ENCODE data around the gene MTMR10. TPM values are rescaled to one million over a fixed set of nuclear protein-coding genes. Genes with fewer than 3 reads are reported as not detected.

The MTMR10 gene
- total RNA-seq, 2 experiments from 2014 or later: 41.2 to 42.0 TPM

DNA sequence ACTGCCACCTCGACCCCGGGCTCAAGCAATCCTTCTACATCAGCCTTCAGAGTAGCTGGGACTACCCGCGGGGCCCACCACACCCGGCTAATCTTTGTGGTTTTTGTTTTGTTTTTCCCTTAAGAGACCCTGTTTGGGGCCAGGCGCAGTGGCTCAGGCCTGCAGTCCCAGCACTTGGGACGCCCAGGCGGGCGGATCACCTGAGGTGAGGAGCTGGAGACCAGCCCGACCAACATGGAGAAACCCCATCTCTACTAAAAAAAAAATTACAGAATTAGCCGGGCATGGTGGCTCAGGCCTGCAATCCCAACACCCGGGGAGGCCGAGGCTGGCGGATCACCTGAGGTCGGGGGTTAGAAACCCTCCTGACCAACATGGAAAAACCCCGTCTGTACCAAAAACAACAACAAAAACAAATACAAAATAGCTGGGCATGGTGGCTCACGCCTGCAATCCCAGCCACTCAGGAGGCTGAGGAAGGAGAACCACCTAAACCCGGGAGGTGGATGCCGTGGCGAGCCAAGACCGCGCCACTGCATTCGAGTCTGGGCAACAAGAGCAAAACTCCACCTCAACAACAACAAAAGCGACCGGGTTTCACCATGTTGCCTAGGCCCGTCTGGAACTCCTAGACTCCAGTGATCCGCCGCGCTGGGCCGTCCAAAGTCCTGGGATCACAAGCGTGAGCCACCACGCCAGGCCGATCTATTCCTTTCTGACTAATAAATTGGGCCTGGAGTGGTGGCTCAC lies 95.8 kb downstream of the MTMR10 start:
- Histone ChIP-seq H3K9me3 (ENCODE audit: control insufficient read depth in 1 of 2, insufficient read depth in 1 of 2, low read length in 2 of 2) (no peaks in the 10 kb centered on the region), H3K36me3 (ENCODE audit: insufficient read depth, low read length) (no peaks in the 10 kb centered on the region), H3K27ac (ENCODE audit: low read depth in 1 of 2, low read length in 2 of 2) (no peak overlapping the region), H3K27me3 (ENCODE audit: control insufficient read depth in 1 of 2, insufficient read depth in 2 of 2, low read length in 2 of 2) (no peaks in the 10 kb centered on the region), H3K4me1 (ENCODE audit: insufficient read depth, low read length) (no peaks in the 10 kb centered on the region), H3K4me3 (ENCODE audit: low read length) (no peak overlapping the region)
- Mint-ChIP-seq H3K27ac (no peak overlapping the region), H3K27me3 (peaks cover 5% of the 10 kb centered on the region), H3K4me1 (ENCODE audit: low read depth) (no peaks in the 10 kb centered on the region), H3K9me3 (no peaks in the 10 kb centered on the region), H3K4me3 (no peak overlapping the region), H3K36me3 (ENCODE audit: low read depth) (no peaks in the 10 kb centered on the region)
- CTCF ChIA-PET: interaction anchor here (0.8 kb wide), 1 partner anchor 8 kb away, joined by 3 read pairs; the partner anchor contains the start of gene FAN1
- POLR2A ChIA-PET: interaction anchor here (1.4 to 1.5 kb wide), 2 partner anchors 96 to 234 kb away, joined by 3 to 5 read pairs; partner anchors contain the start of gene MTMR10
- no peak for DNase-seq
- no peak for ATAC-seq (ENCODE audit: poor library complexity)
- intact Hi-C loops (cut with DNase I, micrococcal nuclease): loop anchor here in 1 of 2 experiments (2.0 kb wide), 1 partner anchor 595 kb away; no protein-coding TSS in a partner anchor
- TF ChIP-seq CTCF (IDR thresholded peaks at IDR 0.05): no peak

GRCh38 chr15:30889196-30889595 lies 102.2 kb downstream of the MTMR10 start:
- ATAC-seq (ENCODE audit: poor library complexity) (no peak), DNase-seq (no peak)
- POLR2A ChIA-PET: no interaction called here
- Mint-ChIP-seq H3K9me3 (no peaks in the 10 kb centered on the region), H3K36me3 (ENCODE audit: low read depth) (no peaks in the 10 kb centered on the region), H3K27me3 (peaks cover under 1% of the 10 kb centered on the region), H3K27ac (no peak overlapping the region), H3K4me1 (ENCODE audit: low read depth) (no peaks in the 10 kb centered on the region), H3K4me3 (no peak overlapping the region)
- intact Hi-C loops (cut with DNase I, micrococcal nuclease): no loop called here
- TF ChIP-seq CTCF (IDR thresholded peaks at IDR 0.05): no peak
- Histone ChIP-seq H3K36me3 (ENCODE audit: insufficient read depth, low read length) (no peaks in the 10 kb centered on the region), H3K4me1 (ENCODE audit: insufficient read depth, low read length) (no peaks in the 10 kb centered on the region), H3K27ac (ENCODE audit: low read depth in 1 of 2, low read length in 2 of 2) (no peak overlapping the region), H3K9me3 (ENCODE audit: control insufficient read depth in 1 of 2, insufficient read depth in 1 of 2, low read length in 2 of 2) (no peaks in the 10 kb centered on the region), H3K27me3 (ENCODE audit: control insufficient read depth in 1 of 2, insufficient read depth in 2 of 2, low read length in 2 of 2) (no peaks in the 10 kb centered on the region), H3K4me3 (ENCODE audit: low read length) (no peak overlapping the region)
- CTCF ChIA-PET: no interaction called here

Other genes with a start within 250 kb of the MTMR10 start
- 10 to 100 TPM; 15.3 to 15.9 TPM for gene FAN1, start 87.7 kb downstream of the MTMR10 start, total RNA-seq
- not detected for gene TRPM1, start 110.1 kb upstream of the MTMR10 start, total RNA-seq